Loucy (cell line): ENCODE data around the gene GFRA1.

Experiments
- EZH2phosphoT487 ChIP-seq: fragments of 200-600 bp; IDR thresholded peaks from 2 replicates; pipeline ENCODE4 v1.6.1; 2018; ENCODE audit warnings: antibody characterized with exemption, mild to moderate bottlenecking, moderate library complexity, borderline replicate concordance
- TF ChIP-seq, protein P1 (sequence below): fragments of 200-600 bp; sonication (generic); conservative IDR thresholded peaks from 2 replicates; pipeline ENCODE4 v1.5.1; 2014; ENCODE audit warnings: mild to moderate bottlenecking, antibody characterized with exemption, low read length

- TF ChIP-seq, protein P1, sequence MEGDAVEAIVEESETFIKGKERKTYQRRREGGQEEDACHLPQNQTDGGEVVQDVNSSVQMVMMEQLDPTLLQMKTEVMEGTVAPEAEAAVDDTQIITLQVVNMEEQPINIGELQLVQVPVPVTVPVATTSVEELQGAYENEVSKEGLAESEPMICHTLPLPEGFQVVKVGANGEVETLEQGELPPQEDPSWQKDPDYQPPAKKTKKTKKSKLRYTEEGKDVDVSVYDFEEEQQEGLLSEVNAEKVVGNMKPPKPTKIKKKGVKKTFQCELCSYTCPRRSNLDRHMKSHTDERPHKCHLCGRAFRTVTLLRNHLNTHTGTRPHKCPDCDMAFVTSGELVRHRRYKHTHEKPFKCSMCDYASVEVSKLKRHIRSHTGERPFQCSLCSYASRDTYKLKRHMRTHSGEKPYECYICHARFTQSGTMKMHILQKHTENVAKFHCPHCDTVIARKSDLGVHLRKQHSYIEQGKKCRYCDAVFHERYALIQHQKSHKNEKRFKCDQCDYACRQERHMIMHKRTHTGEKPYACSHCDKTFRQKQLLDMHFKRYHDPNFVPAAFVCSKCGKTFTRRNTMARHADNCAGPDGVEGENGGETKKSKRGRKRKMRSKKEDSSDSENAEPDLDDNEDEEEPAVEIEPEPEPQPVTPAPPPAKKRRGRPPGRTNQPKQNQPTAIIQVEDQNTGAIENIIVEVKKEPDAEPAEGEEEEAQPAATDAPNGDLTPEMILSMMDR: no peak
- no peak for TF ChIP-seq EZH2phosphoT487
Observed at GRCh38 chr10:116045366-116046356, 227.3 kb downstream of the GFRA1 start.
